Measurements from ENCODE around the gene AQP12B.

DNA sequence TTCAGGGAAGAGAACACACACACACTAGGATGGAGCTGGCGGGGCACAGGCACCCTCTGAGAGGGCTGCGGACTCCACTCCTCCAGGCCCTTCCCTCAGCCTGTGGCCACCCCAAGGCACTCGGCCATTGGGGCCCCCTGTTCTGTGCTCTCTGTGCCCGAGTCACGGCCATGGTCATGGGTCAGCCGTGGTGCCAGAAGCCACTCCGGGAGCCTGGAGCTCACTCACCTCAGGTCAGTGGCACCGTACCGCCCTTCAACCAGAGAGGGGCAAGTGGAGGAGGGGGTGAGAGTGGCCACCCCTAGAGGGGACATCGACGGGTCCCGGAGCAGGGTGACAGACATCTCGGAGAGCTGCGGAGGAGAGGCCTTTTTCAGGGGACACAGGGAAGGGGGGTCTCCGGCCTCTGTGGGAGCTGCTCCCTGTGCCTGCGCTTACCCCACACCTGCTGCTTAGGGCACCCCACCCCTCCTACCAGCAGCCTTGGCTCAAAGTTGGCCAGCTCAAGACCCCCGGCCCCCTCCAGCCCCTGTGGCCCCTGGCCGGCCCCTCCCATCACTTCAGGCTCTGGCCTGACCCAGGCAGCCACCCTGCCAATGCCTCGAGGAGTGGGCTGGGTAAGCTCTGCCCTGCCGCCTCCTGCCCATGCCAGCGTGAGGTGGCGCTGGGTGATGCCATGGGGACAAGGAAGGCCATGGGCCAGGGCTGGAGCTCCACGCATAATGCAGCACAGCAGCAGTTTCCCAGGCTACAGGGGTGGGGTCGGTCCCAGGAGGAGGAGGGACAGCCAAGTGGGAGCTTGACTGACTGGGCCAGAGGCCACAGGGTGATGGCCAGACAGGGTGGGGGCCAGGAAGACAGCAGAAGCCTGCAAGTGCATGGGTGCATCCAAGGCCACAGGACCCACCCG lies 38.3 kb upstream of the AQP12B start:
- no peak for TF ChIP-seq EZH2 (IDR thresholded peaks at IDR 0.05; ENCODE audit: insufficient read depth, poor library complexity, severe bottlenecking)
- TF ChIP-seq EZH2phosphoT487 (IDR thresholded peaks at IDR 0.05; ENCODE audit: insufficient read depth, low read depth), result no peak

Data from GM23248 (cell line).